IPS-18c (cell line): ENCODE data around the gene RCOR3.
"Not testable (repeated sequence)": the region's sequence is repeated elsewhere in the genome, so short reads cannot be mapped to it uniquely, and the experiment has no call there.

Experiments
- H3K4me3 ChIP-seq: 2 replicates; pipeline ENCODE4 v1.7.0; 2013; ENCODE audit warnings: low read depth, mild to moderate bottlenecking, low read length, moderate library complexity; ENCODE audit not compliant: insufficient read depth
- H3K9me3 ChIP-seq: one replicate; pipeline ENCODE4 v1.6.1; 2013; ENCODE audit warnings: mild to moderate bottlenecking, low read length, moderate library complexity; ENCODE audit not compliant: control insufficient read depth, insufficient read depth

The RCOR3 gene

DNA sequence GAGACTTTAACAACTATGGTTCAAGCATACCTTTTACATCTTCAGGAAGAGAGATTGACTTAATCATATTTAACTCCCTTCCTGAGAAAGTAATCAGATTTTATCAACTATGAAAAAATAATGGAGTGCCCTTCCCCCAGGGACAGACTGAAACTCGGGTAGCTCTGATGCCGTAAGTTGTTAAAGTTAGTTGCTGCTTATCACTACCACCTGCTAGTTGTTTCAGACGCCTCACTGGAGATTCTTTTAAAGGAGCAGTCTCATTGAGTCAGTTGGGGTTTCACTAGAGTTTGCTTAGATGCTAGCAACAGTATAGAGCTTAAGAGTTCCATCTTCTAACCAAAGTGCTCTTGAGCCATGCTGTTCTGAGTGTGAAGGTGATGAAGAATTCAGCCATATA is 50.5 kb downstream of the RCOR3 start:
- no peaks in the 10 kb centered on the region for H3K9me3 ChIP-seq
- no peak overlapping the region for H3K4me3 ChIP-seq

DNA sequence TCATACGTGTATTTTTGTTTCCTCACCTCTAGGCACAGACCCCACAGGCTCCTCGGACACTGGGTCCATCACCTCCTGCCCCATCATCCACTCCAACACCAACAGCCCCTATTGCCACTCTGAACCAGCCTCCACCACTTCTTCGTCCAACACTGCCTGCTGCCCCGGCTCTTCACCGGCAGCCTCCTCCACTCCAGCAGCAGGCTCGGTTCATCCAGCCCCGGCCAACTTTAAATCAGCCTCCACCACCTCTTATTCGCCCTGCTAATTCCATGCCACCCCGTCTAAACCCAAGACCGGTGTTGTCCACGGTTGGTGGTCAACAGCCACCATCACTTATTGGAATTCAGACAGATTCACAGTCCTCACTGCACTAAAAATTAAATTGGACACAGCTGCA is 54.2 kb downstream of the RCOR3 start:
- Histone ChIP-seq H3K9me3 (no peaks in the 10 kb centered on the region), H3K4me3 (no peak overlapping the region)

DNA sequence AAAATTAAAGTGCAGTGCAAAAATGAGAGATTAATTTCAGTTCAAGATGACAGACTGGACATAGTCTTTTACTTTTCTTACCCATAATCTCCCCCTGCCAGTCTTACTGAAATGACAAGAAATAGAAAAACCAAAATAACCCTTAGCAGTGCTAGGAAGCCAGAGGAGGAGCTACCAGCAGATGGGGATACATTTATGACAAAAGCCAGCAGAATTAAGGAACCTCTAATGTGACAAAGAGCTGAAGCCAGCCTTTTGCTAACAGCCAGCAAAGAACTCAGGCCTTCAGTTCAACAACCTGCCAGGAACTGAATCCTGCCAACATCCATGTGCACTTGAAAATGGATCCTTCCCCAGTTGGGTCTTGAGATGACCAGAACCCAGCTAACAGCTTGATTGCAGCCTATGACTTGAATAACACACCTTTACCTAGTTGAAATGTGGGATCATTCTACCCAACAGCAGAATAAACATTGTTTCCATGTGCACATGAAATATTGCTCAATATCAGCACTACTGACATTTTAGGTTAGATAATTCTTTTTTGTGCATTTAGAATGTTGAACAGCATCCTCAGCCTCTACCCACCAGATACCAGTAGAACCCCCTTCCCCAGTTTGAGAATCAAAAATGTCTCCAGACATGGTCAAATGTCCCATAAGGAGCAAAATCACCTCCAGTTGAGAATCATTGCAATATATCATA is 59.6 kb downstream of the RCOR3 start:
- Histone ChIP-seq H3K9me3 (no peaks in the 10 kb centered on the region), H3K4me3 (no peak overlapping the region)

DNA sequence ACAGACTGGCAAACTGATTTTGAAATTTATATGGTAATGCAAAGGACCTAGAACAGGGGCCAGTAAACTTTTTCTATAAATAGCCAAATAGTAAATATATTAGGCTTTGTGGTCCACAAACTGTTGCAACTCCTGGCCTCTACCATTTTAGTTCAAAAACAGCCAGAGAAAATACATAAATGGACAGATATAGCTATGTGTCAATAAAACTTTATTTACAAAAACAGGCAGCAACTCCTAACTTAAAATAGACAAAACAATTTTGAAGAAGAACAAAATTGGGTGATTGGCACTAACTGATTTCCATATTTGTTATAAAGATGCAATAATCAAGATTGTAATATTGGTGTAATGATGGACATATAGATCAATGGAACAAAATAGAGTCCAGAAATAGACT is 60.7 kb downstream of the RCOR3 start:
- Histone ChIP-seq H3K4me3 (no peak overlapping the region), H3K9me3 (no peaks in the 10 kb centered on the region)

DNA sequence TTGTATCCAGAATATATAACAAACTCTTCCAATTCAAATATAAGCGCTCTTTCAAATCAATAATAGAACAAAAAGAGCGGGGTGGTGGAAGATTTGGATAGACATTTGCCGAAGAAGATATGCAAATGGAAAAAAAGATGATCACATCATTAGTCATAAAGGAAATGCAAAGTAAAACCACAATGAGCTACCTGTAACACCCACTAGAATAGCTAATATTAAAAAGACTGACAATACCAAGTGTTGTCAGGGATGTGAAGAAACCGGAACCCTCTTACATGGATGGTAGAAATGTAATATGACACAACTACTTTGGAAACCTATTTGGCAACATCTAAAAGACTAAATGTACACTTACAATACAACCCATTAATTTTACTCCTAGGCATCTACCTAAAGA is 61.8 kb downstream of the RCOR3 start:
- H3K9me3 ChIP-seq = no peaks in the 10 kb centered on the region
- H3K4me3 ChIP-seq = no peak overlapping the region

DNA sequence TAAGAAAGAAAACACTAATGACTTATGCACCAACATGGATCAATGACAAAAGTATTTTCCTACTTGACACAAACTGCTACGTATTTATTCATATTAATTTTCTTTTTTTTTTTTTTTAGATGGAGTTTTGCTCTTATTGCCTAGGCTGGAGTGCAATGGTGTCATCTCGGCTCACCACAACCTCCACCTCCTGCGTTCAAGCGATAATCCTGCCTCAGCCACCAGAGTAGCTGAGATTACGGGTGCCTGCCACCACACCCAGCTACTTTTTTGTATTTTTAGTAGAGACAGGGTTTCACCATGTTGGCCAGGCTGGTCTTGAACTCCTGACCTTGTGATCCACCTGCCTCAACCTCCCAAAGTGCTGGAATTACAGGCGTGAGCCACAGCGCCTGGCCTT is 62.5 kb downstream of the RCOR3 start:
- not testable (repeated sequence) for H3K9me3 ChIP-seq, H3K4me3 ChIP-seq

DNA sequence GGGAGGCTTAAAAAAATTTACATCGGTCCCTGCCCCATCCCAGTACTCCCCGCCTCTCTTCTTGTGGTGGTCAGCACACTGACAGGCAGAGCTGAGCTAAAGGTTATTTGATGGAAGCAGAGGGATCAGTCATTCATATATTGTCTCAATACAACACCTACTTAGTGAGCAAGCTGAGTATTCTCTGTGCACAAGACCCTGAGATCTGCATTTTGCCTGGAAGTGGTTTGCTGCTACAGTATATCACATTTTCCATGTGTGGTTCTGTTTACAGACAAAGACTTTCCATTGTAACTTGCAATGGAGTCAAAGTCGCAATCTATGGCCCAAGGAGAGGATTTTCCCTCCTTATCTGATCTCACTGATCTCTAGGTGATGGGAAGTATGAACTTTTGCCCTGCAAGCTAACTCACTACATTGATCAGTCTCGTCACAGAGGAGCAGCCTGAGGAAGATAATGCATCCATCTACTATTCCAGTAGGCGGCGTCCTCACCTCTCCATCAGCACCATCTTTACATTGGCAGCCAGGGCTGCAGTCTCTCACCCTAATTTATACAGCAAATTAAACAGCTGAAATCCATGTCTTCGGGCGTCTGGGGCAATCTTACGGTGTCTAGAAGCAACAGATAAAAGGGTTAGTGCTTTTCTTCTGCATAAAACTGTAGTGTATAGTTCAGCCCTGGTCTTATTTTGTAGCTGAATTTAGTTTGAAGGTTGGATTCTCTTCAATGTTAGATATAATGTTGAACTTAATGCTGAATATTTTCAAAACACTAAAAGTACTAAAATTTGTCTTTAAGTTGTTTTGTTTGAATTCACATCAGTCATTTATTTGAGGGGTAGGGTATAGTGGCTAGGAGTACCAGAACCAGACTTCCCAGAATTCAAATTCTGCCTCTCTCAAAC is 64.2 kb downstream of the RCOR3 start:
- Histone ChIP-seq H3K4me3 (no peak overlapping the region), H3K9me3 (no peaks in the 10 kb centered on the region)

DNA sequence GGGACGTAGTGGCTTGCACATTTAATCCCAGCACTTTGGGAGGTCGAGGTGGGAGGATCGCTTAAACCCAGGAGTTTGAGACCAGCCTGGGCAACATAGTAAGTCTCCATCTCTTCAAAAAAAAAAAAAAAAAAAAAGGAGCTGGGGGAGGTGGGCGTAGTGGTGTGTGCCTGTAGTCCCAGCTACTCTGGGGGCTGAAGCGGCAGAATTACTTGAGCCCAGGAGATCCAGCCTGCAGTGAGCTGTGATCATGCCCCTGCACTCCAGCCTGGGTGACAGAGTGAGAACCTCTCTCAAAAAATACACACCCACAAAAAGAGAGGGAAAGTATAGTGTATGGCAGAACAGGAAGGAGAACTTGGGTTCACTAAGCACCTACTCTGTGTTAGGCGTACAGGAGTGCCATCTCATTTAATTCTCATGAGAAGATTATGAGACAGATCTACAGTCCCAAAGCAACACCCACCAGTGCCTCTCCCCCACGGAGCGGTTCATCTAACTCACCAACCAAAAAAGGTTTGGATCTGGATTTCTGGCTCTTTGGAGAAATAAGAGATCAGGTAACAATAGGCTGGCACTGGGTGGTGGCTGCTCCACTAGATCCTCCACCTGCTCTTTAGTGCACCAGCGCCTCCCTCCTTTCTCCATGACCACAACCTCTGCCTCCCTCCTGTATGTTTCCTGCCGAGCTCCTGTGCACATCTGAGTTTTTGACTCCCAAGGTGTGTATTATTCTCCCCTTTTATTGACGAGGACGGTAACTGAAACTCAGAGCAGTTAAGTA is 66.0 kb downstream of the RCOR3 start:
- Histone ChIP-seq H3K4me3 (no peak overlapping the region), H3K9me3 (no peaks in the 10 kb centered on the region)

DNA sequence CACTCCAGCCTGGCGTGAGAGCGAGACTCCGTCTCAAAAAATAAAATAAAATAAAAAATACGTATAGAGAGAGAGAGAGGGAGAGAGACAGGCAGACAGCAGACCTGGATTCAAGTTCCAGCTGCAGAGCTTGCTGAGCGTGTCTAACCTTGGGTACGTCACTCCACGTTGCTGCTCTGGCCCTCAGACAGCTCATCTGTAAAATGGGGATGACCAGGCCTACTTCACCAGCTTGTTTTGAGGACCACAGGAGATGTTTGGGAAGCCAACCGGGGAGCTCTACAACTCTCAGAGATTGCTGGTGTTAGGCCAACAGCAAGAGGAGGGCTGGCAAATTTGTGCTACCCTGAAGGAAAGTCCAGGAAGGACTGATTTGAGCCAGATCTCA is 67.0 kb downstream of the RCOR3 start:
- Histone ChIP-seq H3K4me3 (no peak overlapping the region; the same call in 1 of the 2 replicates), H3K9me3 (no peaks in the 10 kb centered on the region)

DNA sequence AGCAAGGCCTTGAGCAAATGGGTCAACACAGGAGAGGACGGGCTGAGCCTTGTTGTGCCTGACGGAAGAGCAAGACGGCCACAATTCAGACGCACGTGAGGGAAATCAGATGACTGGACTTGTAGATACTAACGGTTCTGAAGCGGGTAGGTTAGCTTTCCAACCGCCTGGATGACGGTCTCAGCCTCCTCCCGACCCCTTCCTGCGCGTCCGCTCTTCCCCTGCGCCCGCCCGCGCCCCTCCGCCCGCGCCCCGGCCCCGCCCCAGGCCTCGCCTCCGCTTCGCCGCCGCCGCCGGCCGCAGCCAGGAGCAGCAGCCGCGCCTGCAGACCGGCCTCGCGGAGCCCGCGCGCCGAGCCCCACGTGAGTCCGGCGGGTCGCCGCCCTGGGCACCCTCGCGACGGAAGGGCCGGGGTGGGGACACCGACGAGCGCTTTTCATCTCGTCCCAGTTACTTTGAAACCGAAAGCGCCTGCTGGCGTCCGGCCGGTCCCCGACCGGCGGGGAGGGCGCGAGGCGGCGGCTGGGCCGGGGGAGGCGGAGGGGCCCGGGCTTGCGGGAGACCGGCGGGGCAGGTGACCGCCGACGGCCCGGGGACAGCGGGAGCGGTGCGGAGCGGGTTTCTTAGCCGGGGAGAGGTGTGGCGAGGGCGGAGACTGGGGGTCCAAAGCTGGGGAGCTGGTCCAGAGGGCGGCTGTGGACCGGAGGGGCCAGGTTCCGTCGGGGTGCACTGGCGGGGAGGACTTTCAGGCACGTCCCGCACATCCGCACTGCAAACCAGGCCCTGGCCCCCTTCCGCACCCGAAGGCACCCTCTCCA is 67.6 kb downstream of the RCOR3 start, which contains the start of gene TRAF5:
Gene TRAF5, plus strand, starts transcription at position 306 of the 818 bp plus-strand sequence. CDS start 26,407 bp downstream, outside the sequence.
- Histone ChIP-seq H3K4me3 (peak within 1 kb of the TSS; percentile 66), H3K9me3 (no peaks in the 10 kb centered on the region)

DNA sequence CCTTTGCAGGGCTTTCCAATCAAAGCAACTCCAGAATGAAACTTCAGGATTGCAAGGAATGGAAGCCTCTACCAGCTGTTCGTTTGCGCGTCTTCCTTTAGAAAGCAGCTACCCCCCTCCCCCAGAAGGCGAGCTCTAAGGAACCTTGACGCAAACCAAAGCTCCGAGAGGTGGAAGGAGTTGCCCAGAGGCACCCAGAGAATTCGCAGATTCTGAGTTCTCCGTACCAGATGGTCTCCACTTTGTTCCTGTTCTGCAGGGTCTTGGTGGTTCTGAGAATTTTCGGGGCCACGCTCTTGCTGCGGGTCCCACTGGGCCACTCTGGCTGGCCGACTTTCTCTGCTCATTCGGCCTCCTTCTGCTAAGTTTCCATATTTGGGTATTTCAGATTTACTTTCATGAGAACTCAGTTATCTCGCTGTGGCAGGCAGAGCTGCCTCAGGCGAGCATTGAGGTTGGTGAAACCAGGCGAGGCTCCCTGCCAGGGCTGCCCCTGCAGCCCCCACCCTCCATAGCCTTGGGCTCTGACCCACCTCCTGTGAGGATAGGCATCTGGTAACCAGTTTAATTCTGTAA is 68.3 kb downstream of the RCOR3 start:
- Histone ChIP-seq H3K9me3 (no peaks in the 10 kb centered on the region), H3K4me3 (peak overlapping the region; percentile 66)

DNA sequence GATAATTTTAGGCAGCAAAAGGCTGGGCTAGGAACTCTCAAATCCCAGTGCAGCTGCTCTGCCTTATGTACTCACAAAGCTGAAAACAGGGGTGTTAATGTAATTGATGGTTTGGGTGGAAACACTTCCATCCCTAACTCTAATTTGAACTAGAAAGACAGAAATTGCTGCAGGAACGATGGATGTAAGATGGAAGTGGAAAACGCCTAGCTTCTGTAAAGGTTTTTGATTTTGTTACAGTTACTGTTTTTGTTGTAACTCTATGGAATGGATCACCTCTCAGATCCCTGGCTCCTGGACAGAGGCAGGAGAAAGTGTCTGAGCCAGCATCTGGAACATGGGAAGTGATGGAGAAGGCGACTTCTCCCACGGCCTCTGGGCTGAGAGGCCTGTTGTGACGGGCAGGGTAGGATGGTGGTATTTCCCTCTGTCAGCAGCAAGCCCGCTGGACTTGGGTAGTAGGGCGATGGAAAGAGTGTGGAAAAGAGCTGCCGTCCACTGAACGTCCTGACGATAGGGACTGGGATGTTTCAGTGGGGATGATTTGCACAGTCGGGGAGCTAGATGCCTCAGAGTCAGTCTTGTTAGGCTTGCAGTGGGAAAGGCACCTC is 69.0 kb downstream of the RCOR3 start:
- no peaks in the 10 kb centered on the region for H3K9me3 ChIP-seq
- H3K4me3 ChIP-seq = 0 out of 2 replicates have a peak overlapping the region, but pooled peaks have one; percentile 66

DNA sequence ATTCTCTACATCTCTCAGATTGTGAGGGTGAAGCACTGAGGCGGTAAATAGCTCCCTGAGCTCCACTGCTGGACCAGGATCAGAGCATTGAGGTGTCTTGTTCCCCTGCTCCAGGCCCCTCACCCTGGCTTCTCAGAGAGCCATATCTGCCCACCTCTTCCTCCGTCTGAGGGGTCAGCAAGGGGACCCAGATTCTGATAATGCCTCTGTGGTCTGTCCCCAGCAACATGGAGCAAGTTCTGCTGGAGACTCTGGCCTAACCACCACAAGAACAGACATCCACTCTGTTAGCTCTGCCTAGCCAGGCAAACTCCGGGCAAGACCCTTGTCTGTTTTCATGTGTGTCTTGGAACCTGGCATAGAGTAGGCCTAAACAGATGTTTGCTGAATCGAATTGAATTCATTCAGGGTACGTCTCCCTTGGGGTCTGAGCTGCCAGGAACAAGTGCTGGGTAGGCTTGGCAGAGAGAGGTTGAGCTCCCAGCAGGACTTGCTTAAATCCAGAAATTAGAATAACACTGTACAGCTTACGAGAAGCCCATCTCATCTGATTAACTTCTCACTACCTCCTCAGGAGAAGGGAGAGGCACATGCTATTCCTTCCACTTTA is 69.8 kb downstream of the RCOR3 start:
- Histone ChIP-seq H3K4me3 (no peak overlapping the region), H3K9me3 (no peaks in the 10 kb centered on the region)

DNA sequence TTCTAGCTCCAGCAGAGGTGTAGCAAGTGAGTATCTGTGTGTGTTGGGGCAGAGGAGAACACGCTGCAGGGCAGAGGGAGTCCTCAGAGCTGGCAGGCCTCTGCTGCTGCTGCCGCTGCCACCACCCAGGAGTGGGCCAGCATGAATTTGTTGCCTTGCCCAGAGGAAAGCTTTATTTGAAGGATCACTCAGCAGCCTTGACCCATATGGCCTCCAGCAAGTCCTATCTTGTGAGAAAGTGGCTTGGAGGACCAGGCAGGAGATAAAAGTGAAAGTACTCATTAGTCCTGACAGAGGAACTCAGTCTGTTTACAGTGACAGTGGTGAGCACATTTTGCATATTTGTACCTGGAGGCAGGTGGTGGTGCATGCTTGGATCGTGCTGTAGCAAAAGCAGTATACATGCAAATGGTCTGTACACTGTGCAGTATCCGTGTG is 70.6 kb downstream of the RCOR3 start:
- no peaks in the 10 kb centered on the region for H3K9me3 ChIP-seq
- H3K4me3 ChIP-seq = no peak overlapping the region

DNA sequence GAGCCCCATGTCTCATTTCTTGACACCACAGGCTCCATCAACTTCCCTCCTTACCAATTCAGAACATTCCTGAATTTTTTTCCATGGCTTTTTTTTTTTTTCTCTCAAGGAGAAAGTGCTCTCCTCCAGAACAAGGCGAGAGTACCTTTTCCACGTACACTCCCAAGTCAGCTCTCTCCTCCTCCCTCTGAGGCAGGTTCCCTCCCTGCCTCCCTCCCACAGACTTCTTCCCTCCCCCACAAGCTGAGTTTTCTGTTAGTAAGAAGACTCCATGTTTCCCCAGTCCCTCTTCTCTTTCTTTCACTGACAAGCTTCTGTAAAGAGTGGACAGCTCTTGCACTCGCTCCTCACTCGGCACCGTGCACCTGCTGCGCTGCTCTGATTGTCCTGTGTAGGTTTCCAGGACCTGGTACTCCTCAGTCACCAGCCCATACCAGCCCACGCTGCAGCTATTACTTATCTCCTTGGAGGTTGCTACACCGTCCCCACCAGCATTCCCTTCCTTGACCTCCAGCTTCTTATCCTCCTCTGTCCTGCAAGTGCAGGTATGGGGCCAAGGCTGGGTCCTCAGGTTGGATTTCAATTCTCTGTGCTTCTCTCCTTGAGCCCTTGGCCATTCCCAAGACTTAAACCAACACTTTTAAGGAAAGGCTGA is 71.2 kb downstream of the RCOR3 start:
- Histone ChIP-seq H3K9me3 (no peaks in the 10 kb centered on the region), H3K4me3 (no peak overlapping the region)
